GM04504 (cell line): ENCODE measurements around the gene PYY.
"Not testable (repeated sequence)": the region's sequence is repeated elsewhere in the genome, so short reads cannot be mapped to it uniquely, and the experiment has no call there.

Source experiments
- DNase-seq: peaks from one replicate; pipeline ENCODE4 v3.0.0-alpha.2; 2012; ENCODE audit warnings: low read depth

The PYY gene

DNA sequence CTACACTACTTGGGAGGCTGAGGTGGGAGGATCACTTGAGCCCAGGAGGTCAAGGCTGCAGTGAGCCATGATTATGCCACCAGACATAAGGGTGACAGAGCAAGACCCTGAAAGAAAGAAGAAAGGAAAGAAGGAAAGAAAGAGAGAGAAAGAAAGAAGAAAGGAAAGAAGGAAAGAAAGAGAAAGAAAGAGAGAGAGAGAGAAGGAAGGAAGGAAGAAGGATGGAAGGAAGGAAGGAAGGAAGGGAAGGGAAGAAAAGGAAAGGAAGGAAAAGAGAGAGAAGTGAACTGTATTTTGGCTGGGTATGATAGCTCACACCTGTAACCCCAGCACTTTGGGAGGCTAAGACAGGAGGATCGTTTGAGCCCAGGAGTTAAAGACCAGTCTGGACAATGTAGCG lies 24.3 kb upstream of the PYY start:
- DNase-seq: no peak

DNA sequence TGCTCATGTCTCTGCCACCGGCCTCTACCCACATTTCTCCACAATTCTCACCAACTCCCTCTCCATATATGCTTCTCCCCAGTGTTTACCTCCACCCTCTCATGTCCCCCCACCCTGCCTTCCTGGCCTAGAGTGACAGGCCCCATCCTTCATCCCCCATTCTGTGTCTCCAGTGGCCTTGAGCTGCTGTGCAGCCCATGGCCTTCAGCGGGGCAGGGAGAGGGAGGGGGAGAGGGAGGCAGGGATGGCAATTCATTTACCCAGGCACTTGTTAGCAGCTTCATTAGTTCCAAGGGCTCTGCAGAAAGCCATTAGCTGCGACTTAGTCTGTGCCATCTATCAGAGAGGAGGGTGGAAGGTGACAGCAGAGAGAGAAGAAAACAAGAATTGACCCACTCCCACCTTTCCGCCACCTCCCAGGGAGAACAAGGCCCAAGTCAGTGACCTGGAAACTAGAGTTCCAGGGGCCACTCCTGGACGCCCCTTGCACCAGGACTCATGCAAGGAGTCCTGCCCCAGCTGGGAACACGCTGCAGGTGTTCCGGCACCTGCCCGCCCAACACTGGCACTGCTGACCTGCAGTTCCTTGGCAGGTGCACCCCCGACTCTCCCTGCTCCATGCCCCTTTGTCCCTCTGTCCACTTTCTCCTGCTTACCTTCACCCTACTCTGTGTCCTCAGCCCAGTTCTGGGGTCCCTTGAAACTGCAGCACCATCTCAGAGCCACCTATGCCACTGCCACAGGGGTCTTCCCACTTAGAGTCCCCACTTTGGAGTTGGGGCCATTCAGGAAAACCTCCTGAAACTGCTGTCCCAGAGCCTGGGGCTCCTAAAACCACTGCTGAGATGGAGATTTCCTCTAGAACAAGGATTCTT lies 23.5 kb upstream of the PYY start:
- no peak for DNase-seq

DNA sequence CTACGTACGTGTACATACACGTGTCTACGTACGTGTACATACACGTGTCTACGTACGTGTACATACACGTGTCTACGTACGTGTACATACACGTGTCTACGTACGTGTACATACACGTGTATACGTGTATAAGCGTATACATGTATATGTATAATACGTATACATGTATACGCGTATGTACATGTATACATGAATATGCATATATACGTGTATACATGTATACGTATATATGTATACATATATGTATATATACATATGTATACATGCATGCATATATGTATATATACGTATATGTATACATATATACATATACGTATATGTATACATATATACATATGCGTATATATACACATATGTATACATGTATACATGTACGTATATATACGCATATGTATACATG lies 22.2 kb upstream of the PYY start:
- no peak for DNase-seq

DNA sequence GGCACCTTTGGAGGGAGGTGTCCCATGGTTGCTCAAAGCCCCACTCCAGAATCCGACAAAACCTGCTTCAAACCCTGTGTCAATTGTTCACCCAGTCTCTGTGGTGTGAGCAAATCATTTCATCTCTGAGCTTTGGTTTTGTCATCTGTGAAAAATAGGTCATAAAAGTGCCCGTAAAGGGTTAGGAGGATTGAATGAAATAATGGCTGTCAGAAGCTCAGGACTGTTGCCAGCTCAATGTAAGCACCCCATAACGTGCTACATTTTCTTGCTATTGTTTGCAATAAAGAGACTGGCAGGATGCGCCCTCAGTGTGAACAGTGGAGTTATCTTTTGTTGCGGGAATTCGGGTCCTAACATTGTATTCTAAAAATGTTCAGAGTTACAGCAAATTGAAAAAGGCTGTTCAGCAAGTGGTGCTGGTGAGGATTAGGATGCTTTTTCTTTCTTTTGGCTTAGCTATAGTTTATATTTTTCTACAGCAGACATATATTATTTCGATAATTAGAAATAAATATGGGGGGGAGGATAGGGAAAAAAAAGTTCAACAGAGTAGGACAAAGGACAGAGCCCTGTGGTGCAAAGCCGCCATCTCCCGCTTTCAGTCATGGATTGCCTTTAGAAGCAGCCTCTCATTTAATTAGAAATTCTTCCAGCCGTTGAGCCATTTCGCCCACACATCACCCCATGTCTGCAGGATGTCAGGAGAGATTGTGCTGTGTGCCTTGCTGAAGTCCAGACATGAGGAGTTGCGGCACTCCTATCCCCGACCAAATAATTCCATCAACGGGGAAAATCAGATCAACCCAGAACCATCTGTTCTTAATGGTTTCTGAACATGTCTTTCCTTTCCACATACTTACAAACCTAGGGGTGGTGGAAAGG lies 20.9 kb upstream of the PYY start:
- no peak for DNase-seq

DNA sequence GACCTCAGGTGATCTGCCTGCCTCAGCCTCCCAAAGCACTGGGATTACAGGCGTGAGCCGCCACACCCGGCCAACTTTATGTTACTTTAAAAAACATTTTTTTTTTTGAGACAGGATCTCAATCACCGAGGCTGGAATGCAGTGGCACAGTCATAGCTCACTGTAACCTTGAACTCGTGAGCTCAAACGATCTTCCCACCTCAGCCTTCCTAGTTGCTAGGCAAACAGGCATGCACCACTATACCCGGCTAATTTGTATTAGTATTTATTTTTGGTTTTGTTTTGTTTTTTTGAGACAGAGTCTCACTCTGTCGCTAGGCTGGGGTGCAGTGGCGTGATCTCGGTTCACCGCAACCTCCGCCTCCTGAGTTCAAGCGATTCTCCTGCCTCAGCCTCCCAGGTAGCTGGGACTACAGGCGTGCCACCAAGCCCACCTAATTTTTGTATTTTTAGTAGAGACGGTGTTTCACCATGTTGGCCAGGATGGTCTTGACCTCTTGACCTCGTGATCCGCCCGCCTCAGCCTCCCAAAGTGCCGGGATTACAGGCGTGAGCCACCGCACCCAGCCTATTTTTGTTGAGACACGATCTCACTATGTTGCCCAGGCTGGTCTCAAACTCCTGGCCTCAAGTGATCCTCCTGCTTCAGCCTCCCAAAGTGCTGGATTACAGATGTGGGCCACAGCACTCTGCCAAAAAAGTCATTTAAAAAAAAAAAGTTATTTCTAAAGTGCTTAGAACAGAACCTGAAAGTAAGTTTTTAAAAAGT lies 18.9 kb upstream of the PYY start:
- not testable (repeated sequence) for DNase-seq

DNA sequence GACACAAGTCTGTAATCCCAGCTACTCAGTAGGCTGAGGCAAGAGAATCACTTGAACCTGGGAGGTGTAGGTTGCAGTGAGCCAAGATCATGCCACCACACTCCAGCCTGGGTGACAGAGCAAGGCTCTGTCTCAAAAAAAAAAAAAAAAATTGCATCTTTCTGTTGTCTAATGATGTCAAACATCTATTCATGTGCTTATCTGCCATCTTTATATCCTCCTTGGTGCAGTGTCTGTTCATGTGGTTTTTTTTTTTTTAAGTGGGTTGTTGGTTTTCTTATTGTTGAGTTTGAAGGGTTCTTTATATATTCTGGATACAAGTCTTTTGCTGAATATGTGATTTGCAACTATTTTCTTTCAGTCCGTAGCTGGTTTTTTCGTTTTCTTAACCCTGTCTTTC lies 17.7 kb upstream of the PYY start:
- not testable (repeated sequence) for DNase-seq

DNA sequence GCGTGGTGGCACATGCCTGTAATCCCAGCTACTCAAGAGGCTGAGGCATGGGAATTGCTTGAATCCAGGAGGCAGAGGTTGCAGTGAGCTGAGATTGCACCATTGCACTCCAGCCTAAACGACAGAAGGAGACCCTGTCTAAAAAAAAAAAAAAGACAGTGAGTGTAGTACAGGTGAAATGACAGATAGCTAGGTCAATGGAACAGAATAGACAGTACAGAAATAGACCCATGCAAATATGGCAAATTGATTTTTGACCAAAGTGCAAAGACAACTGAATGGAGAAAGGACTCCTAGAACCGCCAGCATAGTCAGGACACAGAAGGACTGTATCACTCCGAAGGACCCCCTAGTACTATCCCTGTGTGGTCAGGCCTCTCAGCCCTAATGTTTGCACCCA lies 16.6 kb upstream of the PYY start:
- DNase-seq: no peak

DNA sequence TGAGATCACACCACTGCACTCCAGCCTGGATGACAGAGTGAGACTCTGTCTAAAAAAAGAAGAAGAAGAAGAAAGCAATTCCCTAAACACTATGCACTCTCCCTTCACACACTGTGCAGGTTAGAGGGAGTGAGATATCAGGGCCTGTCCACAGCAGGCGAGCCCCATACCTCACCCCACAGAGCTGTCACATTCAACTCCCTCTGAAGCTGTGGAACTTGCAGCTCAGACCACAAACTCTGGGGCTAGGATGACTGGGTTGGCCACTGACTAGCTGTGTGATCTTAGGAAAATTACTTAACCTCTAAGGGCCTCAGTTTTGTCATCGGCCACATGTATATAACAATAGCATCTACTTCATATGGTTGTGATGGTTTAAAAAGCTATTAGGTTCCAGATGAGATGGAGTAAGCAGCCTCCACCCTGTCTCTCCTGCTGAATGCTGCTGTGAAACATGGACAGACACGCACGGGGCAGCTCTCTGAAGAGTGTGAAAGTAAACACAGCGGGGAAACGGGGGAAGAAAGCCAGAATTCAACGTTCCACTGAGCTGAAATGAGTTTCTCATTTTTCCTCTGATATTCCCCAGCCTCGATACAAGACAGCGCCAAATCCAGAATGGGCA lies 13.6 kb upstream of the PYY start:
- no peak for DNase-seq

DNA sequence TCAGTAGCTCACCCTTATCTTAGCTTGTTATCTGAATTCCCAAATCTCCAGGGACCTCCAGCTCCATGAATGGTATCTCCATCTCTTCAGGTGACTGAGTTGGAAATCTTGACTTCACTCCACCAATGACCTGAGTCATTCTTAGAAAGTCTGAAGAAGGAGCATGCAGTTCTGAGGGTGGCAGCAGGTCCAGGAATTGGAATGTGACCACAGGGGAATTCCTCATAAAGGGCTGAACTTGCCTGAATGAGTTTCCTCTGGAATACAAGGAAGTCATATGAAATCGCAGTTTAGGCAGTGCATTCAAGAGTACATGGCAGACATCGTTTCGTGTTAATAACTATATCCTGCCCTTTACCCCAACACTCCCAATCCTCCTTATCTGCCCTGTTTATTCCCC lies 12.5 kb upstream of the PYY start:
- no peak for DNase-seq

DNA sequence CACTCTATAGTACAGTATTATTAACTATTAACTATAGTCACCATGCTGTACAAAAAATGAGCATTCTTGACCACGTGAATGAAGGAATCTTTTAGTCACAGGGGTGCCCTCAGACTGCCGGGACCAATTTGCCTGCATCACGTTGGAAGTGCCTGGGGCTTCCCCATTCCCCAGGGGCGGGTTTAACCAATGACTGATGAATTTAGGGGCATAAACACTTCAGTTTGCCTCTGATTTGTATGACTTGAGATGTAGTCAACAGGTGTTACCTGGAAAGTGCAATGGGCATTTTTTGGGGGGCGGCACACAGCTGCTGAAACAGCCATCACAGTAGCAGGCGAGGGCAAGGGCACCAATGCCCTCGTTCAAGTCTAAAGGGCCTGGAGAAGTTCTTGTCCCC lies 8.7 kb upstream of the PYY start:
- no peak for DNase-seq

DNA sequence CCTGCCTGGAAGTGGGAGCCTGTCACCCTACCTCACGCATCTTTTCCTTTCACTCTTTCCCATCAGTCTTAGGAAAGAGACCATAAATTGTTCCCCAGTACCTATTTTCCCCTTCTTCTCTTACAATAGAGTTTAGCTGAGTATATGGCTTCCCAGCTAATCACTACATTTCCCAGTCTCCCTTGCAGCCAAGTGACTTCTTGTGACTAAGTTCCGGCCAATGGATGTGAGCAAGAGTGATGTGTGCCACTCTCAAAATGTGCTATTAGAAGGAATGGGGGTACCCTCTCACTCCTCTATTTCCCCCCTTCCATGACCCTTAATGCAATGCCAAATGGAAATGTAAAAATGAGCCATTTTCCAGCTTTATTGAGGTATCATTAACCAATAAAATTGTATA lies 8.2 kb upstream of the PYY start:
- DNase-seq: no peak

DNA sequence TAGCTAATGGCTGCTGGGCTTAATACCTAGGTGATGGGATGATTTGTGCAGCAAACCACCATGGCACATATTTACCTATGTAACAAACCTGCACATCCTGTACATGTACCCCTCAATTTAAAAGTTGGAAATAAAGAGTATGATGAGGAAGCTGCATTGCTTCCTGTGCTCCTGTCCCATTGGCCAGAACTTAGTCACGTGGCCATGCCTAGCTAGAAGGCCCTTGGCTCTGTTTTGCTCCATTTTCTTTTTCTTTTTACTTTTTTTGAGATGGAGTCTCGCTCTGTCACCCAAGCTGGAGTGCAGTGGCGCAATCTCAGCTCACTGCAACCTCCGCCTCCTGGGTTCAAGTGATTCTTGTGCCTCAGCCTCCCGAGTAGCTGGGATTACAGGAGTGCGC lies 7.6 kb upstream of the PYY start:
- DNase-seq: not testable (repeated sequence)

DNA sequence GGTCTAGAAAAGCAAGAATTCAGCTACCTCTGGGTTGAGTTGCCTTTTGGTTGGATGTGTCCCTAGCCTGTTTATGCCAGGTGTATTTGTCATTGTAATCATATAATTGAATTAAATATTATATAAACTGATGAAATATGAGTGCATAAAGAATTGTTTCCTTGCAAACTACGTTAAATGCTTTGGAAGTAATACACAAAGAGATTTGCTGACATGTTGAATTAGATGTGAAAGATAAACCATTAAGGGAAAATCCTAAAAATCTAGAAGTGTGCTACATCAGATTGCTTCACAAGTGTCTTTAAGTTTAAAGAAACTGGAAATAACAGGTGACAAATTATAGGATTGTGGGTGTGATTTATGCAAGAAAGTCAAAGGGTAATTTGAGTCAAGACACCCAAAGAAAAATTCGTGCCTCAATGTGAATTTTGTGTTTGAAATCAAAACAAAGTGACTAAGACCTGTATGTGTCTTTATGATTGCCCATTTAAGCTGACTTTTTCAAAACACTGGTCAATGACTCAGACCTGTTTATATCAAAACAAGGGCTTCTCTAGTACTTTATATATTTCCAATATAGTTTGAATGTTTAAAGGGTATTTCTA lies 5.1 kb upstream of the PYY start:
- DNase-seq: no peak

DNA sequence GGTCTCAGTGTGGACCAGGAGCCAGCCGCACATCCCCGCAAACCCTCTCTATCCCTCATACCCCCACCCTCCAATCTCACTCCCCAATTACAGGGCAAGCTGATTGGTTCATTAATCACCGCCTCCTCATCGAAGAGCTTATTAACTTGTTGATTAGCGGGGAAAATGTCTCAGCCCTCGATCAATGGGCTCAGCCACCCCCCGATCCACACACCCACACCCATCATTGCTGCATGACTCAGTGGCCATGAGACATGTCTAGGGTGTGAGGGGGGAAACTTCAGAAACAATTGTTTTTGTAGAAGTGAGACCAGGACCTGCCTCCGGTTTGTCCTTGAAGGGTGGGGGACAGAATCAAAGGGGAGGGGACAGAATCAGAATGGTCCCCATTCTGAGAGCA lies 2.5 kb upstream of the PYY start:
- no peak for DNase-seq

DNA sequence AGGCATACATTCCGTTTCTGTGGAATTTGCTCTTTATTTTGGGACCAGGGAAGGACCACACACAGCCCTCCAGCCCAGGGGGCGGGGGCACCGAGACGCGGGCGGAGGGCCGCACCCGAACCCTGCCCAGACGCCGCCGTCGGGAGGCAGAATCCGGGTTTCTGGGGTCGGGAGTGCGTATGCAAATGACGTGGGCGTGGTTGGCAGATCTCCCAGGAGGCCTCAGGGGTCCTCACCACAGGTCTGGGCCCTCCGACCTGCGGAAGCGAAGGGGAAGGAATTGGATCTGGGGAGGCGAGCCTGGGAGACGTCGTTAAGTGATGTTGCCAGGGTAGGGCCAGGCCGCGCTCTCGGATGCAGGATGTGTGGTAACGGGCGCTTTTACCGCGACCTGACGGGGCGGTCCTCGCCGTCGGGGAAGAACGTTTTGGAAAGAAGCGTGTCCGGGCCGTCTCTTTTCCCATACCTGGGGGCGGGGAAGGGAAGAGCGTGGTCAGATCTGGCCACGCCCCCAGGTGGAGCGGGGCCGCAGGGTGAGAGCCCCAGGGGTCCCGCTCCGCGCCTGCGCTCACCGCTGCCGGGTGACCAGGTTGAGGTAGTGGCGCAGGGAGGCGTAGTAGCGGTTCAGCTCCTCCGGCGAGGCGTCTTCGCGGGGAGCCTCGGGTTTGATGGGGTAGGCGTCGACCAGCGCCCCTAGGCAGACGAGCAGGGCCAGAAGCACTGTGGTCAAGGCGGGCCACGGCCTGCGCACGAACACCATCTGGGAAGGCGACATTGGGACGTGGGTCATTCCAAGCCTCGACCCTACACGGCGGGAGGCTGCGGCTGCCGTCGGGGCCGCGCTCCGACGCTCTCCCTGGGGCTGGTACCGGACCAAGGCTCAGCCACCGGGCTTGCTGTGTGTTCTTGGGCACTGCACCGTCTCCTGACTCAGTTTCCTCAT lies 745 bp downstream of the PYY start:
- no peak for DNase-seq

DNA sequence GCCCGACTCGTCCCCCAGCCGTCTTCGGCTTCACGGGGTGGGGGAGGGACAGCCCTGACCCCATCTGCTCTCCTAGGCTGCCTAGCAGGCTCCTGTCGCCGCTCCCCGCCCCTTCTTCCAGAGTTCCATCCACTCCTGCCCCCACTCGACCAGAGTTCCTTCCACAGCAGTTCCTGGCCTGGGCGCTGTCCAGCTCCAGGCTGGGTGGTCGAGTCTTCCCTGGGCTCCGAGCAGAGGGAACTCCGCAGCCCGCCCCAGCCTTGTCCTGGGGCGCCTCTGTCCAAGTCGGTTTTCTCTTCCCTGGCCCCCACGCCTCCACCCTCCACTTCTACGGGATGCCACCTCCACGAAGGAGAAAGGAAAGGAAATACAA lies 1.4 kb downstream of the PYY start:
- DNase-seq: no peak

DNA sequence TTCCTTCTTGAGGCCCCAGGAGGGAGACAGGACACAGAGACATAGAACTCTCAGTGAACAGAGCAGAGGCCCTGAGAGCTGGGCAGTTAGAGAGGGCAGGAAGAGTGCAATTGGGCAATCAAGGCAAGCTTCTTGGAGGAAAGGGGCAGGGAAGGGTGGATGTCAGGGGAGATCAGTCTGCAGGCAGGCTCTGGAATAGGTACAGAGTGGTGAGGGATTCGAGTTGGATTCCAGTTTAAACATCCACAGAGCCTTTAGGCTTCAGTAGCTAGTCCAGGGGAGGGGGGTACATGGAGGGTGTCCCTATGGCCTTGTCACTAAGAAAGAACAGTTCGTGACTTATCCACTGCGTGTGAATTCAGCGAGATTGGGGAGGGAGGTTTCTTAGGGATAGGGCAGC lies 2.0 kb downstream of the PYY start:
- no peak for DNase-seq

DNA sequence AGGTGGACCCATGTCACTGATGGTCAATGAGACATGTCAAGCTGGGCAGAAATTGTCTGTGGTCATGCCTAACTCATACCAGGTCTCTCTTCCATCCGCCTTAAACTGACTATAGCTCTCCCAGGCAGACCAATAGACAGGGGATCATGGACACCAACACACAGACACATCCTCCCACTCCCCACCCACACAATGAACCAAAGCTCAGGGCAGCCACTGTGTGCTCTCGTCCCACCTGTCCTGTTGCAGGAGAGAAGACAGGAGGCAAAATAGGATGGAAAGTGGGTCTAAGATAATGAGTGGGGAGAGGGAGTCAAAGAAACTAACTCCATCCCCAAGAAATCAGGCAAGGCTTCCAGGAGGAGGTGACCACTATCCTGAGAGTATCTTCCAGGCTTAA lies 3.2 kb downstream of the PYY start:
- DNase-seq: no peak

DNA sequence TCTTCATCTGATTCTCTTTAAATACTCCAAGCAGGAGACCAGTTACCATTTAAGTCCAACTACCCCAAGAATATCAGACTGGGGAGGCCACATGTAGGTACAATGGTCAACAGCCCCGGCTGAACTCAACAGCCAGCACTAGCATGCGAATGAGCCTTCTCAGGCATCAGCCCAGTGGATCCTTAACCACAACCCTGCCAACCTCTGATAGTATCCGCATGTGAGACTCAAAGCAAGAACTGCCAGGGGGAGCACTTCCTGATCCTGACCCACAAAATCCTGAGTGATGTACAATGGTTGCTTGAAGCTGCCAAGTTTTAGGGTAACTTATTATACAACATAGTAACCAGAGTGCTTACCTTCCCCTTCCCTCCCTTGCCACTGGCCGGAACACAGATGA lies 4.0 kb downstream of the PYY start:
- DNase-seq: no peak

DNA sequence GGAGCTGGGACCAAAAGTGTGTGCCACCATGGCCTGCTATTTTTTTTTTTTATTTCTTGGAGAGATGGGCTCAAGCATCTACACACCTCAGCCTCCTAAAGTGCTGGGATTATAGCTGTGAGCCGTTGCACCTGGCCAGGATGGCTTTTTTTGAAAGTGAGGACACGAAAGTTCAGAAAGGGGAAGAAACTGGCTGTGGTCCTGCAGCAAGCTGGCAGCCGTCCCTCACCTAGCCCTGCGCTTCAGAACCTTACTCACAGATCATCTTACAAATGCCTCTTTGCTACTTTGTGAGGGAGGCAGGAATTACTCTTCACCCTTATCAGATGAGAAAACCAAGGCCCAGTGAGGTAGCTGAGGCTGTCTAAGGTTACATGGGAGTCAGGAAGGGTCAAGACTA lies 7.0 kb downstream of the PYY start:
- DNase-seq: no peak
